Colonic mucosa (tissue), 4 donors: ENCODE measurements around the gene PHKB. TPM values are rescaled to one million over a fixed set of nuclear protein-coding genes. Genes with fewer than 3 reads are reported as not detected.

Experiments
- DNase-seq: peaks from one replicate; pipeline ENCODE4 v3.0.0-alpha.2; 2020
- H3K27ac ChIP-seq: fragments of 200-600 bp; one replicate; pipeline ENCODE4 v1.8.0; 2021
- H3K27me3 ChIP-seq: fragments of 200-600 bp; one replicate; pipeline ENCODE4 v1.8.0; 2021
- H3K36me3 ChIP-seq: fragments of 200-600 bp; one replicate; pipeline ENCODE4 v1.8.0; 2021
- H3K4me1 ChIP-seq: fragments of 200-600 bp; one replicate; pipeline ENCODE4 v1.8.0; 2021; ENCODE audit warnings: mild to moderate bottlenecking
- H3K4me3 ChIP-seq: fragments of 200-600 bp; one replicate; pipeline ENCODE4 v1.8.0; 2021
- H3K9ac ChIP-seq, 2 donors: one replicate each; pipeline ENCODE4 v1.7.0; 2013; ENCODE audit warnings: control low read depth in 2 of 2, low read depth in 2 of 2, low read length in 2 of 2
- H3K9me3 ChIP-seq: fragments of 200-600 bp; one replicate; pipeline ENCODE4 v1.8.0; 2021
- CTCF ChIP-seq: fragments of 200-600 bp; IDR thresholded peaks from one replicate; pipeline ENCODE4 v1.8.0; 2022; ENCODE audit warnings: antibody characterized with exemption, mild to moderate bottlenecking
- intact Hi-C: fragments of 100-400 bp; cut with DNase I; formaldehyde crosslinking; loops from one replicate; pipeline ENCODE4 v1.14.1; 2022
- total RNA-seq, 2 donors: library from RNA; stranded (reverse); fragmentation: NEBNext Ultra II Directional in 1 of 2; extraction: Animal tissue kit (Norgen Biotek cat#: 25700) in 1 of 2; gene quantifications; one replicate each; pipeline ENCODE4 v1.2.1, GENCODE V29; 2021
- donor health status: healthy.
- donor health status: DM: no; HTN: no; CAD: no.
- donor health status: DM: no; HTN: no; CAD: no.

The PHKB gene
- total RNA-seq, 2 donors from 2014 or later, result 74.9 to 80.6 TPM

- Histone ChIP-seq H3K36me3 (no peaks in the 10 kb centered on the region), H3K9ac (no peak overlapping the region), H3K27ac (no peak overlapping the region), H3K9me3 (no peaks in the 10 kb centered on the region), H3K4me3 (no peak overlapping the region), H3K4me1 (no peaks in the 10 kb centered on the region), H3K27me3 (no peaks in the 10 kb centered on the region)
- no peak for TF ChIP-seq CTCF
- intact Hi-C loops, result no loop called here
- no peak for DNase-seq
These were observed 244.1 kb downstream of the PHKB start for GRCh38 chr16:47705266-47705665.

- no peak overlapping the region for H3K27ac ChIP-seq
- H3K4me1 ChIP-seq, result no peaks in the 10 kb centered on the region
- intact Hi-C loops, result no loop called here
- no peaks in the 10 kb centered on the region for H3K27me3 ChIP-seq
- DNase-seq, result no peak
- no peak for TF ChIP-seq CTCF
- no peak overlapping the region for H3K9ac ChIP-seq
- no peaks in the 10 kb centered on the region for H3K36me3 ChIP-seq
- no peaks in the 10 kb centered on the region for H3K9me3 ChIP-seq
- no peak overlapping the region for H3K4me3 ChIP-seq
These were observed 250.7 kb downstream of the PHKB start for GRCh38 chr16:47711809-47712208.

- Histone ChIP-seq H3K27ac (no peak overlapping the region), H3K9me3 (no peaks in the 10 kb centered on the region), H3K4me1 (no peaks in the 10 kb centered on the region), H3K36me3 (no peaks in the 10 kb centered on the region), H3K4me3 (no peak overlapping the region), H3K27me3 (no peaks in the 10 kb centered on the region), H3K9ac (no peak overlapping the region)
- DNase-seq, result no peak
- no peak for TF ChIP-seq CTCF
- intact Hi-C loops, result no loop called here
These were observed 251.4 kb downstream of the PHKB start for GRCh38 chr16:47712276-47713224.

- Histone ChIP-seq H3K4me3 (no peak overlapping the region), H3K9me3 (no peaks in the 10 kb centered on the region), H3K27me3 (no peaks in the 10 kb centered on the region), H3K36me3 (no peaks in the 10 kb centered on the region), H3K4me1 (no peaks in the 10 kb centered on the region), H3K27ac (no peak overlapping the region), H3K9ac (no peak overlapping the region)
- no peak for DNase-seq
- intact Hi-C loops, result no loop called here
- TF ChIP-seq CTCF, result no peak
These were observed 252.1 kb downstream of the PHKB start for GRCh38 chr16:47713225-47713595.

GRCh38 chr16:47715442-47716083 is 254.4 kb downstream of the PHKB start:
- intact Hi-C loops, result no loop called here

More at GRCh38 chr16:47715442-47716083, 254.4 kb downstream of the PHKB start:
- Histone ChIP-seq H3K4me1 (no peaks in the 10 kb centered on the region), H3K4me3 (no peak overlapping the region), H3K27me3 (no peaks in the 10 kb centered on the region), H3K27ac (no peak overlapping the region), H3K9ac (no peak overlapping the region), H3K36me3 (no peaks in the 10 kb centered on the region), H3K9me3 (no peaks in the 10 kb centered on the region)
- no peak for TF ChIP-seq CTCF
- no peak for DNase-seq
